Measurements from ENCODE around the gene GFPT1.
A peak's percentile ranks its signal among the peaks of the same experiment; 100 is the strongest.

The GFPT1 gene

DNA sequence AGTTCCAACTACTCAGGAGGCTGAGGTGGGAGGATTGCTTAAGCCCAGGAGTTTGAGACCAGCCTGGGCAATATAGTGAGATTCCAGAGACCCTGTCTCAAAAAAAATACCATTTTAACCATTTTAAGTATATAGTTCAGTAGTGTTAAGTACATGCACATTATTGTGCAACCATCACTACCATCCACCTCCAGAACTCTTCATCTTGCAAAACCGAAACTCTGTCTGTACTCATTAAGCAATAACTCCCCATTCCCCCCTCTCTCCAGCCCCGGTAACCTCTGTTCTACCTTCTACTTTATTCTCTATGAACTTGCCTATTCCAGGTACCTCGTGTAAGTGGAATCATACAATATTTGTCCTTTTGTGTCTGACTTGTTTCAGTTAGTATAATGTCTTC is 86.4 kb downstream of the GFPT1 start:
- in situ Hi-C loops (cut with HindIII; ENCODE audit: low sequenced_read_pairs): no loop called here
- no peak for DNase-seq (ENCODE audit: low read depth, low spot score)
- TF ChIP-seq, protein P1, sequence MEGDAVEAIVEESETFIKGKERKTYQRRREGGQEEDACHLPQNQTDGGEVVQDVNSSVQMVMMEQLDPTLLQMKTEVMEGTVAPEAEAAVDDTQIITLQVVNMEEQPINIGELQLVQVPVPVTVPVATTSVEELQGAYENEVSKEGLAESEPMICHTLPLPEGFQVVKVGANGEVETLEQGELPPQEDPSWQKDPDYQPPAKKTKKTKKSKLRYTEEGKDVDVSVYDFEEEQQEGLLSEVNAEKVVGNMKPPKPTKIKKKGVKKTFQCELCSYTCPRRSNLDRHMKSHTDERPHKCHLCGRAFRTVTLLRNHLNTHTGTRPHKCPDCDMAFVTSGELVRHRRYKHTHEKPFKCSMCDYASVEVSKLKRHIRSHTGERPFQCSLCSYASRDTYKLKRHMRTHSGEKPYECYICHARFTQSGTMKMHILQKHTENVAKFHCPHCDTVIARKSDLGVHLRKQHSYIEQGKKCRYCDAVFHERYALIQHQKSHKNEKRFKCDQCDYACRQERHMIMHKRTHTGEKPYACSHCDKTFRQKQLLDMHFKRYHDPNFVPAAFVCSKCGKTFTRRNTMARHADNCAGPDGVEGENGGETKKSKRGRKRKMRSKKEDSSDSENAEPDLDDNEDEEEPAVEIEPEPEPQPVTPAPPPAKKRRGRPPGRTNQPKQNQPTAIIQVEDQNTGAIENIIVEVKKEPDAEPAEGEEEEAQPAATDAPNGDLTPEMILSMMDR (IDR thresholded peaks at IDR 0.05; ENCODE audit: low read depth, low read length): no peak
- no peak overlapping the region for H3K4me3 ChIP-seq (ENCODE audit: low read depth, low read length)

DNA sequence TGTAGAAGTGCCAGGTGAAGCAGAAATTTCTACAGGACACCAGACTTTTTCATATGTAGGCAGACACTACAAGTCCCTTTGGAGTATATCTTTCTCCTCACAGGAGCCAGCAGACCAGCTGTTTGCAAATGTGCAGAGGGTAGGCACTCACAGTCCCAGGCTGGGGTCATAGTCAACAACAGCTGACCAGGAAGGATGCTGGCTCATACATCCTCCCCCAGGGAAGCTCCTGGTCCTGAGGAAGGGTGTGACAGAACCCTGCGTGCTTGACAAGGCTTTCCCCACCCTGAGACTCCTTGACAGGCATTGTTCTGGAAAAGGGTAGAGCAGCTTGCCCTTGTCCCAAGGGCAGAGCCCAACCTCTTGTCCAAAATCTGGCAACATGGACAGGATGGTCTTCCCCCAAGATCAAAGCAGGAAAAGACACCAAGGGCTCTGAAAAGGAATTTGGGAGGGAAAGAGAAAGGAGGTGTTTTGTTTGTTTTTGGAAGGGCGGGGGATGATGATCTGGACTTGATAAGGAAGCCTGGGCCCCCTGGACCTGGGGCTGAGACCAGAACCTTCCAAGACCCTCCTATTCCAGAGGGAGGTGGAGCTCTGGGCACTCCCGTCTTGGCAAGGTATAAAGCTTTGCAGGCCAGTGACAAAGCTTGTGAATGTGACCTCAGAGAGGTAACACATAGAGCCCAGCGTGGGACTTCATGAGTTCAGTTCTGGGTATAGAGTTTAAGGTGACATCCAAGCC is 87.1 kb downstream of the GFPT1 start:
- no peak for DNase-seq (ENCODE audit: low read depth, low spot score)
- TF ChIP-seq, protein P1 (IDR thresholded peaks at IDR 0.05; ENCODE audit: low read depth, low read length): no peak
- in situ Hi-C loops (cut with HindIII; ENCODE audit: low sequenced_read_pairs): no loop called here
- no peak overlapping the region for H3K4me3 ChIP-seq (ENCODE audit: low read depth, low read length)

DNA sequence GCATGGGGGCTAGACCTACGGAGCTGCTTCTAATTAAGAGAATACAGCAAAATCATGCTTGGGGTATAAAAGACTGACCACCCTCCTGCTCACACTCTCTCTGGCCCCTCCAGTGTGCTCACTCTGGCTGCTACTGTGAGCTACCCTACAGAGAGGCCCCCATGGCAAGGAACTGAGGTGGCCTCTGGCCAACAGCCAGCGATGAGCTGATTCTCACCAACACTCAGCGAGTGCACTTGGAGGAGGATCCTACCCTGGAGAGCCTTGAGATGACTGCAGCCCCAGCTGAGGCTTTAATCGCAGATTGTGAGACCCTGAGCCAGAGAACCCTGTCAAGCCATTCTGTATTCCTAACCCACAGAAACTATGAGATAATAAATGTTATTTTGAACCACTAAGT is 88.2 kb downstream of the GFPT1 start:
- H3K4me3 ChIP-seq (ENCODE audit: low read depth, low read length): no peak overlapping the region
- in situ Hi-C loops (cut with HindIII; ENCODE audit: low sequenced_read_pairs): no loop called here
- TF ChIP-seq, protein P1 (IDR thresholded peaks at IDR 0.05; ENCODE audit: low read depth, low read length): no peak
- peak; percentile 71 for DNase-seq (ENCODE audit: low read depth, low spot score)

DNA sequence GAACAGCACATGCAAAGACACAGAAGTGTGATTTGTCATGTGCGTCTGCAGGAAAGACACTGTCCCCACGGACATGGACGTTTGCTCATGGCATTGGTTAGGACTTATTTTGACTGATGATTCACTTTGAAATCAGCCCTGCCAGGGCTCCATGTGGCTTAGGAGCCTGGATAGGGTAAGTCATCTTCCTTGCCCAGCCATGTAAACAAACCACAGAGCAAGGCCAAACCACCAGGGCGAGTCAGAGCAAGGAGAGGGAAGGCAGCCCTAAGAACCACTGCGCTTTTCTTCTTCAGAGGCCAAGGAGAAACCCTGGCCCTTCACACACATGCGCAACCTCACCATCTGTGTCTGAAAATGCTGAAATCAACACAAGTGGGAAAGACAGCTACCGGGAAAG is 88.8 kb downstream of the GFPT1 start:
- DNase-seq (ENCODE audit: low read depth, low spot score): peak; percentile 94
- no peak overlapping the region for H3K4me3 ChIP-seq (ENCODE audit: low read depth, low read length)
- TF ChIP-seq, protein P1 (IDR thresholded peaks at IDR 0.05; ENCODE audit: low read depth, low read length): no peak
- in situ Hi-C loops (cut with HindIII; ENCODE audit: low sequenced_read_pairs): no loop called here

DNA sequence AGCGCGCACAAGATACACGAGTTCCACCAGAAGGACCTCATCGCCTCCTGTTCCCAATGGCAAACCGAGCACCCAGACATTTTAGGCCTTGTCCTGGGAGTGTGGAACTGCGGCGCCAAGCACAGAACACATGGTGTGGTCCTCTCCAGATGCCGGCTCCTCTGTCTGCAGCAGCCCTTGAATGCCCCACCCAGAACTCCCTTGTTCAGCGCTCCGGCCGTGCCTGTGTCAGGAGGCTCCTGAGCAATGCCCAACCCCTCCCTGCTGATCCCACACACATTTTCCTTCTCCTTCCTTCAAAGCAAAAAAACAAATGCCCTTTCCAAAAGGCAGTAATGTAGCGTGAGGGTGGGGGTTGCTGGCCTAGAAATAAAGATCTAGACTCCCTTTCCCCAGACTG is 89.8 kb downstream of the GFPT1 start:
- in situ Hi-C loops (cut with HindIII; ENCODE audit: low sequenced_read_pairs): no loop called here
- TF ChIP-seq, protein P1 (IDR thresholded peaks at IDR 0.05; ENCODE audit: low read depth, low read length): no peak
- DNase-seq (ENCODE audit: low read depth, low spot score): no peak
- H3K4me3 ChIP-seq (ENCODE audit: low read depth, low read length): no peak overlapping the region

DNA sequence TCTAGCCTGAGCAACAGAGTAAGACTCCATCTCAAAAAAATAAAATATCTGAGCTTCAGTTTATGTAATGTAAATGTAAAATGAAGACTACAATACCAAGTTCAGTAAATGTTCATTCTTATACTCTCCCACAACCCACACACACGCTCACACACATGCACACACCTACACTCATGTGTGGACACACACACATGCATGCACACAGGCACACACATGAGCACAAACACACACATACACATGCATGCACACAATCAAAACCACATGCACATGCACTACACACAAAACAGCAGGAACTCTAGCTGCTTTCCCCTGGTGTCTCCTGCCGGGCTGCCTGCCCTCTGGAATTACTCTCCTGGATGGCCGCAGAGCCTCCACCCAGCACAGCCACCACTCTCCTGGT is 90.6 kb downstream of the GFPT1 start:
- in situ Hi-C loops (cut with HindIII; ENCODE audit: low sequenced_read_pairs): no loop called here
- TF ChIP-seq, protein P1 (IDR thresholded peaks at IDR 0.05; ENCODE audit: low read depth, low read length): no peak
- DNase-seq (ENCODE audit: low read depth, low spot score): no peak
- H3K4me3 ChIP-seq (ENCODE audit: low read depth, low read length): no peak overlapping the region
